GM12878 (cell line): ENCODE data around the gene CFAP54. TPM values are rescaled to one million over a fixed set of nuclear protein-coding genes. Genes with fewer than 3 reads are reported as not detected.
A peak's percentile ranks its signal among the peaks of the same experiment; 100 is the strongest.

Experiments
- ATAC-seq: fragments of 200-7000 bp; cut with Tn5 transposase; 3 replicates; pipeline ENCODE4 v1.9.1; 2020; ENCODE audit warnings: mild to moderate bottlenecking, moderate library complexity
- BruUV-seq: library from RNA; stranded (reverse); fragments of 400-500 nt; replicated peaks from 2 replicates; lab custom pipeline; 2021; lab: Mats Ljungman, UMichigan
- CTCF ChIA-PET: fragments of 300-600 bp; sonication (Branson Sonifier 250); formaldehyde crosslinking; extraction: SDS; loops from one replicate; lab custom pipeline; 2021; ENCODE audit warnings: inconsistent platforms; lab: Yijun Ruan, JAX
- POLR2A ChIA-PET: fragments of 350-600 bp; formaldehyde crosslinking; extraction: SDS; loops from one replicate; lab custom pipeline; 2021; ENCODE audit warnings: inconsistent platforms; lab: Charles Lee
- RAD21 ChIA-PET: fragments of 300-600 bp; sonication (Branson Sonifier 250); formaldehyde crosslinking; loops from one replicate; lab custom pipeline; 2023; ENCODE audit warnings: antibody characterized with exemption; ENCODE audit not compliant: unreplicated experiment; lab: Charles Lee
- SMC1A ChIA-PET: fragments of 300-600 bp; sonication (Branson Sonifier 250); formaldehyde crosslinking; loops from one replicate; lab custom pipeline; 2023; ENCODE audit not compliant: unreplicated experiment, uncharacterized antibody; lab: Charles Lee
- DNase-seq: peaks from one replicate; pipeline ENCODE4 v3.0.0-alpha.2; 2011; ENCODE audit warnings: low read depth, low spot score
- FAIRE-seq: peaks from 3 replicates; lab custom pipeline; 2011; peaks lifted over from hg19 to GRCh38; lab: Jason Lieb, UNC
- H2AFZ ChIP-seq: 2 replicates; pipeline ENCODE4 v1.6.0; 2011; ENCODE audit warnings: low read depth, low read length, control low read depth; ENCODE audit not compliant: control insufficient read depth
- H3K27ac ChIP-seq: 2 replicates; pipeline ENCODE4 v1.5.1; 2011; ENCODE audit warnings: control low read depth; ENCODE audit not compliant: control insufficient read depth, insufficient read depth
- H3K27me3 ChIP-seq, 2 experiments: replicated peaks in 1 of 2; 2 replicates each; pipeline versions ENCODE4 v1.6.0 to v1.6.1; 2011; ENCODE audit warnings: low read length in 1 of 2; ENCODE audit not compliant: control insufficient read depth in 2 of 2, insufficient read depth in 2 of 2
- H3K36me3 ChIP-seq, 2 experiments: 2 replicates each; pipeline ENCODE4 v1.5.1; 2011; ENCODE audit warnings: low read length in 1 of 2; ENCODE audit not compliant: control insufficient read depth in 2 of 2, insufficient read depth in 2 of 2
- H3K4me1 ChIP-seq: 2 replicates; pipeline ENCODE4 v1.6.1; 2011; ENCODE audit warnings: mild to moderate bottlenecking, low read length, moderate library complexity, mixed read lengths; ENCODE audit not compliant: control insufficient read depth, insufficient read depth
- H3K4me2 ChIP-seq: 2 replicates; pipeline ENCODE4 v1.6.0; 2011; ENCODE audit warnings: control low read depth; ENCODE audit not compliant: control insufficient read depth, insufficient read depth
- H3K4me3 ChIP-seq: fragments of 200-600 bp; sonication (generic); 2 replicates; pipeline ENCODE4 v1.5.1; 2016
- H3K79me2 ChIP-seq: 2 replicates; pipeline ENCODE4 v1.6.0; 2011; ENCODE audit warnings: low read length; ENCODE audit not compliant: control insufficient read depth, insufficient read depth
- H3K9ac ChIP-seq: 2 replicates; pipeline ENCODE4 v1.8.0; 2011; ENCODE audit warnings: low read length, control low read depth, mixed read lengths; ENCODE audit not compliant: control insufficient read depth, insufficient read depth
- H3K9me3 ChIP-seq: replicated peaks from 3 replicates; pipeline ENCODE4 v1.5.1; 2011; ENCODE audit warnings: mild to moderate bottlenecking, low read length; ENCODE audit not compliant: control insufficient read depth, insufficient read depth
- H4K20me1 ChIP-seq: 2 replicates; pipeline ENCODE4 v1.6.0; 2011; ENCODE audit not compliant: control insufficient read depth, insufficient read depth
- BCL11A ChIP-seq: IDR thresholded peaks from 2 replicates; pipeline ENCODE4 v1.6.1; 2011; ENCODE audit warnings: low read depth, low read length
- FOS ChIP-seq: IDR thresholded peaks from 3 replicates; pipeline ENCODE4 v1.6.1; 2011; ENCODE audit warnings: borderline replicate concordance; ENCODE audit not compliant: insufficient read length; ENCODE audit errors: extremely low read depth
- NR2C1 ChIP-seq: fragments of 450-650 bp; IDR thresholded peaks from 2 replicates; pipeline ENCODE4 v1.6.1; 2017; ENCODE audit warnings: antibody characterized with exemption, mild to moderate bottlenecking, moderate library complexity
- PRDM15 ChIP-seq: fragments of 450-650 bp; formaldehyde crosslinking; IDR thresholded peaks from 2 replicates; pipeline ENCODE4 v1.4.0; 2020; ENCODE audit warnings: mild to moderate bottlenecking, moderate library complexity
- SMARCA5 ChIP-seq: fragments of 450-650 bp; IDR thresholded peaks from 2 replicates; pipeline ENCODE4 v1.6.1; 2017; ENCODE audit warnings: mild to moderate bottlenecking
- SPI1 ChIP-seq: IDR thresholded peaks from 2 replicates; pipeline ENCODE4 v1.6.1; 2011; ENCODE audit warnings: low read depth, mild to moderate bottlenecking, low read length, moderate library complexity, borderline replicate concordance; ENCODE audit not compliant: insufficient read depth
- SREBF1 ChIP-seq: IDR thresholded peaks from 2 replicates; pipeline ENCODE4 v1.6.1; 2012; ENCODE audit warnings: mild to moderate bottlenecking, low read length
- STAT1 ChIP-seq: fragments of 450-650 bp; conservative IDR thresholded peaks from 2 replicates; pipeline ENCODE4 v1.6.1; 2014; ENCODE audit warnings: antibody characterized with exemption, mild to moderate bottlenecking
- SUPT20H ChIP-seq: IDR thresholded peaks from 2 replicates; pipeline ENCODE4 v1.6.1; 2011; ENCODE audit warnings: low read depth, mild to moderate bottlenecking, low read length, moderate library complexity, borderline replicate concordance; ENCODE audit not compliant: control insufficient read depth
- ZBTB11 ChIP-seq: fragments of 450-650 bp; formaldehyde crosslinking; IDR thresholded peaks from 2 replicates; pipeline ENCODE4 v1.5.0; 2022; ENCODE audit warnings: mild to moderate bottlenecking, missing genetic modification characterization
- WGBS: methylation state at CpG from one replicate; pipeline ENCODE4 v1.1.6; 2016; ENCODE audit warnings: low lambda C conversion rate; ENCODE audit not compliant: insufficient replicate concordance, insufficient coverage; ENCODE audit errors: missing lambda C conversion rate; 5-methylcytosine and 5-hydroxymethylcytosine counted together
- in situ Hi-C: fragments of 300-500 bp; cut with MboI; formaldehyde crosslinking; loops from 9 replicates; pipeline ENCODE4 v1.14.3; 2018; ENCODE audit warnings: mixed read lengths
- intact Hi-C: fragments of 100-400 bp; cut with micrococcal nuclease; formaldehyde crosslinking; loops from one replicate; pipeline ENCODE4 v1.14.2; 2022; ENCODE audit not compliant: unreplicated experiment
- polyA plus RNA-seq, 11 experiments: library from polyadenylated mRNA; depleted of rRNA in 4 of 11; unstranded in 6 of 11; stranded (reverse) in 5 of 11; fragments of >200 nt; fragmentation: Nextera tagmentation in 4 of 11; fragmentation: Illumina TruSeq in 1 of 11; extraction: Ambion mirVana in 4 of 11; extraction: Trizol in 1 of 11; gene quantifications; 1 replicate in 1 of 11; 2 replicates in 10 of 11; pipeline versions ENCODE4 v1.2.1 to v1.2.3, GENCODE V29; 2011 to 2016; ENCODE audit warnings: inconsistent platforms in 2 of 11, missing spikeins in 2 of 11, low read depth in 1 of 11
- total RNA-seq, 4 experiments: library from RNA; depleted of rRNA in 3 of 4; stranded (reverse); fragments of >200 nt in 3 of 4; fragmentation: Illumina TruSeq in 1 of 4; extraction: Trizol in 1 of 4; gene quantifications; 2 replicates each; pipeline versions ENCODE4 v1.2.1 to v1.2.3, GENCODE V29; 2013 to 2021

Gene CFAP54
- total and polyA plus RNA-seq, 10 of the 15 experiments (the other 5 are each of a cell fraction or from before 2014, with no cell fraction given) = 0.19 to 1.5 (median 0.56) TPM

- no peaks in the 10 kb centered on the region for H3K9me3 ChIP-seq
- in situ Hi-C loops = no loop called here
- no peaks in the 10 kb centered on the region for H3K36me3 ChIP-seq
- H3K27ac ChIP-seq = no peak overlapping the region
- FAIRE-seq (no peak), ATAC-seq (no peak), DNase-seq (no peak)
- no peak overlapping the region for H2AFZ ChIP-seq
- H3K27me3 ChIP-seq = no peaks in the 10 kb centered on the region
- no peaks in the 10 kb centered on the region for H3K4me1 ChIP-seq
- CTCF ChIA-PET = no interaction called here
- POLR2A ChIA-PET = no interaction called here
- SMC1A ChIA-PET = interaction anchor here (1.3 kb wide), 1 partner anchor 30 kb away, joined by 3 read pairs; no protein-coding TSS in a partner anchor
- no peak overlapping the region for H3K9ac ChIP-seq
- RAD21 ChIA-PET = no interaction called here
- H3K4me2 ChIP-seq = no peak overlapping the region
- H4K20me1 ChIP-seq = no peaks in the 10 kb centered on the region
- BruUV-seq = no TSS peak
- intact Hi-C loops = no loop called here
- H3K79me2 ChIP-seq = no peaks in the 10 kb centered on the region
- H3K4me3 ChIP-seq = no peak overlapping the region
- TF ChIP-seq SUPT20H = no peak
- no peak for TF ChIP-seq SMARCA5
- no peak for TF ChIP-seq BCL11A
- no peak for TF ChIP-seq SREBF1
- no peak for TF ChIP-seq FOS
- TF ChIP-seq NR2C1 = no peak
- TF ChIP-seq STAT1 = no peak
- TF ChIP-seq, all 136 proteins: peak for 0
- WGBS = 48% methylated on average over 3 of the region's 3 CpGs
Observed at GRCh38 chr12:96635844-96636243, 146.5 kb downstream of the CFAP54 start.

GRCh38 chr12:96636895-96637294, 147.5 kb downstream of the CFAP54 start:
- Histone ChIP-seq H3K9ac (no peak overlapping the region), H4K20me1 (no peaks in the 10 kb centered on the region), H3K36me3 (no peaks in the 10 kb centered on the region), H3K27me3 (no peaks in the 10 kb centered on the region), H3K4me2 (no peak overlapping the region), H2AFZ (no peak overlapping the region), H3K4me1 (no peaks in the 10 kb centered on the region), H3K27ac (no peak overlapping the region), H3K79me2 (no peaks in the 10 kb centered on the region), H3K9me3 (no peaks in the 10 kb centered on the region), H3K4me3 (no peak overlapping the region)
- ChIA-PET POLR2A (no interaction called here), RAD21 (no interaction called here), CTCF (interaction anchor here (0.6 kb wide), 1 partner anchor 225 kb away, joined by 3 read pairs; no protein-coding TSS in a partner anchor), SMC1A (no interaction called here)
- WGBS = 31% methylated on average over 5 of the region's 5 CpGs
- no TSS peak for BruUV-seq
- DNase-seq = no peak
- intact Hi-C loops = no loop called here
- no peak for ATAC-seq
- FAIRE-seq = no peak
- in situ Hi-C loops = no loop called here
- TF ChIP-seq SPI1 = peak; percentile 29; the same call in 1 of the 2 replicates
- TF ChIP-seq ZBTB11 (CRISPR knock-in tag) = no peak
- TF ChIP-seq PRDM15 (CRISPR knock-in tag) = no peak
